ENCODE results near the gene HMX2.

Gene HMX2

GRCh38 chr10:123157210-123157609 lies 9.3 kb downstream of the HMX2 start:
- peak overlapping the region; percentile 98 for H3K4me3 ChIP-seq (ENCODE audit: low read depth, low read length)
- TF ChIP-seq CTCF (IDR thresholded peaks at IDR 0.05; ENCODE audit: low read depth, low read length) (no peak), MAX (IDR thresholded peaks at IDR 0.05; ENCODE audit: low read depth, low read length) (0 out of 2 replicates have a peak, but pooled peaks have one; percentile 28)
- DNase-seq (ENCODE audit: low read depth), result peak; percentile 40

DNA sequence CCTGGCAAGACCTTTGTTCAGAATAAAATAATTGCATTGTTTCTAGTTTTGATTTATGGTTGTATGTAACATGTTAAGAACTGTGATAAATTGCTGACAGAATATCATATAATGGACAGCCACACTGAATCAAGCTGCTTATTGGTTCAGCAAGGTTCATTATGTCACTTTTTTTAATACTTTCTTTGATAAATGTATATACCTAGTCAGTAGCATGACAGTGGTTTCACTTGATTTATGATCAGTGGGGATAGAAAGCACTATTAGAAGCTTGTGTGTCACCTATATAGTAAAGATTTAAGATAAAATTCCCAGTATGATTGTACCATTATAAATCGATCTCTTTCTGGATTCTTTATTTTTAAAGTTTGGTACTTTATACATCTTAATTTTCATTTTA lies 10.7 kb downstream of the HMX2 start:
- peak overlapping the region; percentile 98 for H3K4me3 ChIP-seq (ENCODE audit: low read depth, low read length)
- TF ChIP-seq CTCF (IDR thresholded peaks at IDR 0.05; ENCODE audit: low read depth, low read length) (no peak), POLR2A (IDR thresholded peaks at IDR 0.05; ENCODE audit: extremely low read depth, insufficient read length) (no peak), MYC (IDR thresholded peaks at IDR 0.05; ENCODE audit: low read depth, low read length) (no peak), MAX (IDR thresholded peaks at IDR 0.05; ENCODE audit: low read depth, low read length) (no peak)
- no peak for DNase-seq (ENCODE audit: low read depth)

- H3K4me3 ChIP-seq (ENCODE audit: low read depth, low read length), result no peak overlapping the region
- DNase-seq (ENCODE audit: low read depth), result peak; percentile 19
- TF ChIP-seq MYC (IDR thresholded peaks at IDR 0.05; ENCODE audit: low read depth, low read length) (no peak), CTCF (IDR thresholded peaks at IDR 0.05; ENCODE audit: low read depth, low read length) (no peak), MAX (IDR thresholded peaks at IDR 0.05; ENCODE audit: low read depth, low read length) (no peak), POLR2A (IDR thresholded peaks at IDR 0.05; ENCODE audit: extremely low read depth, insufficient read length) (no peak)
These were observed 12.5 kb downstream of the HMX2 start for GRCh38 chr10:123160311-123160980.

GRCh38 chr10:123164319-123164718 lies 16.4 kb downstream of the HMX2 start:
- H3K4me3 ChIP-seq (ENCODE audit: low read depth, low read length), result no peak overlapping the region
- TF ChIP-seq CTCF (IDR thresholded peaks at IDR 0.05; ENCODE audit: low read depth, low read length), result no peak
- TF ChIP-seq POLR2A (IDR thresholded peaks at IDR 0.05; ENCODE audit: extremely low read depth, insufficient read length), result no peak
- no peak for TF ChIP-seq MAX (IDR thresholded peaks at IDR 0.05; ENCODE audit: low read depth, low read length)
- TF ChIP-seq MYC (IDR thresholded peaks at IDR 0.05; ENCODE audit: low read depth, low read length), result no peak
- no peak for DNase-seq (ENCODE audit: low read depth)

DNA sequence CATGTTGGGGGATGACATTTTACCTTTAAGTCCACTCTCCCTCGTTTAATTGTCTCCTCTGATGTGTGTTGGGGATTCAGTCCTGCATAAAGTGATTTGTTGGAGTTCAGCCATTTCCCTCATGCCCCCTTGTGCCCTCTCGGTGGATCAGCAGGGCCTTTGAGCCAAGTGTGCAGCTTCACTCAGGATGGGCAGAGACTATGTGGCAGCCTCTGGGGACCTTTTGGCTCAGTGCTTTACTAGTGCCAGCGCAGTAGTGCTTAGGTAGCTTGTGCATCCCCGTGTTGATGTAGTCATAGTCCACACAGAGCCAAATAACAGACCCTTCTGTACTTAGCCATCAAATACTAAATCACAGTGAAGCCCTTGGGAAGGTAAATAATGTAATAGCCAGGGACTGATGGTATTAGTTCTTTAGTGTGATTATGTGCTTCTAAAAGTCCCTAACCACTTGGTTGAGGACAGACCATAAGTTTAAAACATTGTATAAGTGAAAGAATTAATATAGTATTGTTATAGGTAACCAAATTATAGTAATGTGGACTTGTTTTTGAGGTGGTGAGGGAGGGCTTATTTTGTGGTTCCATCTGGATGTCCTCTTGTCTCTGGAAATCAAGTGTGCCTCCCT lies 17.6 kb downstream of the HMX2 start:
- DNase-seq (ENCODE audit: low read depth), result peak; percentile 23
- no peak overlapping the region for H3K4me3 ChIP-seq (ENCODE audit: low read depth, low read length)
- TF ChIP-seq MYC (IDR thresholded peaks at IDR 0.05; ENCODE audit: low read depth, low read length) (no peak), POLR2A (IDR thresholded peaks at IDR 0.05; ENCODE audit: extremely low read depth, insufficient read length) (no peak)

- TF ChIP-seq CTCF (IDR thresholded peaks at IDR 0.05; ENCODE audit: low read depth, low read length), result no peak
- no peak for TF ChIP-seq POLR2A (IDR thresholded peaks at IDR 0.05; ENCODE audit: extremely low read depth, insufficient read length)
- TF ChIP-seq MAX (IDR thresholded peaks at IDR 0.05; ENCODE audit: low read depth, low read length), result no peak
- no peak for TF ChIP-seq MYC (IDR thresholded peaks at IDR 0.05; ENCODE audit: low read depth, low read length)
These were observed 18.7 kb downstream of the HMX2 start for GRCh38 chr10:123166618-123167017.

More at GRCh38 chr10:123166618-123167017, 18.7 kb downstream of the HMX2 start:
- no peak overlapping the region for H3K4me3 ChIP-seq (ENCODE audit: low read depth, low read length)
- DNase-seq (ENCODE audit: low read depth), result no peak
